CD14-positive monocyte (primary cell): ENCODE results near the gene CTU2. TPM values are rescaled to one million over a fixed set of nuclear protein-coding genes. Genes with fewer than 3 reads are reported as not detected.

Source experiments
- DNase-seq, 3 donors: peaks; one replicate each; pipeline ENCODE4 v3.0.0-alpha.2; 2011 to 2022
- H2AFZ ChIP-seq: 2 replicates; pipeline ENCODE4 v1.6.0; 2012; ENCODE audit warnings: mild to moderate bottlenecking, low read depth, low read length, inconsistent platforms; ENCODE audit not compliant: insufficient read depth, poor library complexity, severe bottlenecking
- H3K27ac ChIP-seq, 2 donors: 1 replicate in 1 of 2; 2 replicates in 1 of 2; pipeline ENCODE4 v1.5.1; 2012 to 2013; ENCODE audit warnings: low read length in 2 of 2, control low read depth in 1 of 2, inconsistent platforms in 1 of 2, low read depth in 1 of 2, mild to moderate bottlenecking in 1 of 2
- H3K27me3 ChIP-seq, 2 donors: one replicate each; pipeline versions ENCODE4 v1.6.0 to v1.6.1; 2011 to 2013; ENCODE audit warnings: low read length in 2 of 2; ENCODE audit not compliant: control insufficient read depth in 2 of 2, insufficient read depth in 2 of 2
- H3K36me3 ChIP-seq, 2 donors: replicated peaks in 1 of 2; 1 replicate in 1 of 2; 2 replicates in 1 of 2; pipeline versions ENCODE4 v1.5.1 to v1.6.1; 2012 to 2013; ENCODE audit warnings: low read length in 2 of 2, control low read depth in 1 of 2, inconsistent platforms in 1 of 2, mild to moderate bottlenecking in 1 of 2; ENCODE audit not compliant: insufficient read depth in 2 of 2, control insufficient read depth in 1 of 2
- H3K4me1 ChIP-seq, 2 donors: 1 replicate in 1 of 2; 2 replicates in 1 of 2; pipeline versions ENCODE4 v1.5.1 to v1.6.1; 2012 to 2013; ENCODE audit warnings: low read length in 2 of 2, control low read depth in 1 of 2, inconsistent platforms in 1 of 2, mild to moderate bottlenecking in 1 of 2, moderate library complexity in 1 of 2; ENCODE audit not compliant: insufficient read depth in 2 of 2, control insufficient read depth in 1 of 2
- H3K4me2 ChIP-seq: replicated peaks from 2 replicates; pipeline ENCODE3; 2012; ENCODE audit warnings: low read length, moderate library complexity, mild to moderate bottlenecking; ENCODE audit not compliant: poor library complexity, severe bottlenecking; ENCODE audit errors: extremely low read depth
- H3K4me3 ChIP-seq, 3 experiments: fragments of 200-600 bp in 1 of 3; sonication (generic) in 1 of 3; replicated peaks in 1 of 3; 1 replicate in 2 of 3; 2 replicates in 1 of 3; pipeline ENCODE4 v1.5.1; 2011 to 2013; ENCODE audit warnings: low read length in 3 of 3, mild to moderate bottlenecking in 3 of 3, control low read depth in 2 of 3, low read depth in 2 of 3, inconsistent platforms in 1 of 3, moderate library complexity in 1 of 3
- H3K79me2 ChIP-seq: 2 replicates; pipeline ENCODE4 v1.6.0; 2012; ENCODE audit warnings: mild to moderate bottlenecking, control low read depth, inconsistent platforms, low read length, moderate library complexity; ENCODE audit not compliant: insufficient read depth
- H3K9ac ChIP-seq: 2 replicates; pipeline ENCODE4 v1.6.0; 2017; ENCODE audit warnings: low read length, mild to moderate bottlenecking; ENCODE audit not compliant: insufficient read depth, poor library complexity, severe bottlenecking
- H3K9me3 ChIP-seq, 2 donors: replicated peaks in 1 of 2; 1 replicate in 1 of 2; 2 replicates in 1 of 2; pipeline versions ENCODE4 v1.5.1 to v1.6.1; 2012 to 2013; ENCODE audit warnings: low read length in 2 of 2, control low read depth in 1 of 2; ENCODE audit not compliant: control insufficient read depth in 1 of 2, insufficient read depth in 1 of 2
- H4K20me1 ChIP-seq: 2 replicates; pipeline ENCODE4 v1.6.0; 2012; ENCODE audit warnings: mild to moderate bottlenecking, low read length, control low read depth, moderate library complexity; ENCODE audit not compliant: insufficient read depth
- H3K27ac Mint-ChIP-seq, 7 donors: one replicate each; pipeline ENCODE4 v1.8.0; 2020; ENCODE audit warnings: mild to moderate bottlenecking in 7 of 7, mixed read lengths in 7 of 7, moderate library complexity in 6 of 7, inconsistent platforms in 2 of 7
- H3K27me3 Mint-ChIP-seq, 3 donors: one replicate each; pipeline ENCODE4 v1.8.0; 2021 to 2022; ENCODE audit warnings: low read depth in 3 of 3, mild to moderate bottlenecking in 3 of 3, mixed read lengths in 3 of 3, moderate library complexity in 3 of 3, inconsistent platforms in 1 of 3
- H3K36me3 Mint-ChIP-seq, 2 donors: one replicate each; pipeline ENCODE4 v1.8.0; 2020; ENCODE audit warnings: mixed read lengths in 2 of 2, inconsistent platforms in 1 of 2, mild to moderate bottlenecking in 1 of 2
- H3K4me1 Mint-ChIP-seq: one replicate; pipeline ENCODE4 v1.8.0; 2020; ENCODE audit warnings: mild to moderate bottlenecking, mixed read lengths
- H3K4me3 Mint-ChIP-seq, 2 donors: one replicate each; pipeline ENCODE4 v1.8.0; 2020; ENCODE audit warnings: mild to moderate bottlenecking in 2 of 2, mixed read lengths in 2 of 2, moderate library complexity in 1 of 2
- H3K9me3 Mint-ChIP-seq, 7 donors: one replicate each; pipeline ENCODE4 v1.8.0; 2020 to 2022; ENCODE audit warnings: mixed read lengths in 7 of 7, mild to moderate bottlenecking in 6 of 7, moderate library complexity in 6 of 7, inconsistent platforms in 2 of 7
- CTCF ChIP-seq: fragments of 200-600 bp; IDR thresholded peaks from one replicate; pipeline ENCODE4 v1.8.0; 2022; ENCODE audit warnings: antibody characterized with exemption, mild to moderate bottlenecking
- WGBS: methylation state at CpG from one replicate; pipeline ENCODE4 v1.1.5; 2013; ENCODE audit warnings: missing lambda C conversion rate; ENCODE audit not compliant: insufficient coverage; 5-methylcytosine and 5-hydroxymethylcytosine counted together
- intact Hi-C, 2 donors: fragments of 100-400 bp; cut with micrococcal nuclease; formaldehyde crosslinking; loops; one replicate each; pipeline versions ENCODE4 v1.15.0 to v1.15.1; 2023
- polyA plus RNA-seq, 3 donors: library from polyadenylated mRNA; depleted of rRNA in 1 of 3; unstranded in 2 of 3; stranded (reverse) in 1 of 3; fragments of 300-500 nt in 2 of 3; fragments of >200 nt in 1 of 3; fragmentation: Illumina TruSeq in 2 of 3; gene quantifications; 1 replicate in 2 of 3; 2 replicates in 1 of 3; pipeline ENCODE4 v1.2.3, GENCODE V29; 2012 to 2021

The CTU2 gene
- polyA plus RNA-seq, 3 donors: 5.9 to 10.3 (median 7.5) TPM

- H3K27ac Mint-ChIP-seq: no peak overlapping the region
- no peak for DNase-seq
- Histone ChIP-seq H3K4me1 (no peaks in the 10 kb centered on the region), H3K36me3 (peaks cover 78 to 94% of the 10 kb centered on the region in 2 donors), H3K27me3 (no peaks in the 10 kb centered on the region), H3K27ac (no peak overlapping the region), H3K4me2 (no peak overlapping the region), H4K20me1 (peaks cover 99% of the 10 kb centered on the region), H3K9ac (no peak overlapping the region), H2AFZ (no peak overlapping the region), H3K9me3 (no peaks in the 10 kb centered on the region), H3K79me2 (peaks cover 20% of the 10 kb centered on the region), H3K4me3 (no peak overlapping the region)
- 98% methylated on average over 14 of the region's 21 CpGs for WGBS
- peaks cover 43 to 75% of the 10 kb centered on the region in 2 donors for H3K36me3 Mint-ChIP-seq
- H3K4me3 Mint-ChIP-seq: no peak overlapping the region
- no peaks in the 10 kb centered on the region for H3K9me3 Mint-ChIP-seq
- no peak for TF ChIP-seq CTCF
- intact Hi-C loops: loop anchor here (2.0 to 5.0 kb wide), 3 partner anchors 121 to 480 kb away; partner anchors contain the start of genes ZNF778 (in 2 of the 2), GALNS (in 1 of the 2) and TRAPPC2L (in 1 of the 2)
- no peaks in the 10 kb centered on the region for H3K27me3 Mint-ChIP-seq
- no peaks in the 10 kb centered on the region for H3K4me1 Mint-ChIP-seq
Observed at GRCh38 chr16:88736496-88736895, 30.2 kb downstream of the CTU2 start.

GRCh38 chr16:88737298-88738150, 31.2 kb downstream of the CTU2 start:
- Histone ChIP-seq H3K4me3 (no peak overlapping the region), H3K9me3 (no peaks in the 10 kb centered on the region), H3K4me2 (no peak overlapping the region), H3K27me3 (no peaks in the 10 kb centered on the region), H4K20me1 (peaks cover 100% of the 10 kb centered on the region), H3K27ac (no peak overlapping the region), H3K79me2 (peaks cover 26% of the 10 kb centered on the region), H3K9ac (no peak overlapping the region), H2AFZ (no peak overlapping the region), H3K36me3 (peaks cover 77 to 95% of the 10 kb centered on the region in 2 donors), H3K4me1 (no peaks in the 10 kb centered on the region)
- H3K27ac Mint-ChIP-seq: no peak overlapping the region
- no peaks in the 10 kb centered on the region for H3K4me1 Mint-ChIP-seq
- H3K9me3 Mint-ChIP-seq: no peaks in the 10 kb centered on the region
- TF ChIP-seq CTCF: peak; percentile 100
- WGBS: 46% methylated on average over 54 of the region's 54 CpGs
- no peaks in the 10 kb centered on the region for H3K27me3 Mint-ChIP-seq
- intact Hi-C loops: loop anchor here (1.0 to 5.0 kb wide), 4 partner anchors 120 to 479 kb away; partner anchors contain the start of genes ZNF778 (in 2 of the 2), GALNS (in 1 of the 2) and TRAPPC2L (in 1 of the 2)
- DNase-seq: peak; percentile 64 to 79 (median 78)
- H3K4me3 Mint-ChIP-seq: no peak overlapping the region
- H3K36me3 Mint-ChIP-seq: peaks cover 43 to 75% of the 10 kb centered on the region in 2 donors
